HG03139 (cell line): Measurements from ENCODE around the gene NR2C2.
A peak's percentile ranks its signal among the peaks of the same experiment; 100 is the strongest.

Source experiments
- ATAC-seq: cut with Tn5 transposase; IDR thresholded peaks from one replicate; pipeline ENCODE4 v1.9.1; 2021; ENCODE audit not compliant: unreplicated experiment

Gene NR2C2

GRCh38 chr3:15015456-15015855 lies 68.1 kb downstream of the NR2C2 start:
- no peak for ATAC-seq

DNA sequence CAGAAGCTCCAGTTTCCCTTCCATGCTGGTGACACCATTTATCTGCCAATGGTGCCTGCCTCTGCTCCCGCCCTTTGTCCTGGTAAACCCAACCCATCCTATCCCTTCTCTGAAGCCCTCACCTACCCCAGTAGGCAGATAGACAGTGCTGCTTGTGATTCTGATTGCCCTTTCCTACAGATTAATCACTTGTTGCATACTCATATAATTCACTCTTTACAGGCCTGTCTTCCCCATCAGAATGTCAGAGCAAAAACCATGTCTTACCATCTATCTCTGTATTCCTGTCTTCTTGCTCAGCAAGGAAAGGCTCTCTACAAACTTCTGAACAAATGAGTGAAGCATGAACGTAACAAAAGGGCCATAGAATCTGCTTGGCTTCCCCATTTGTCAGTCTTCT lies 69.8 kb downstream of the NR2C2 start:
- ATAC-seq, result no peak

DNA sequence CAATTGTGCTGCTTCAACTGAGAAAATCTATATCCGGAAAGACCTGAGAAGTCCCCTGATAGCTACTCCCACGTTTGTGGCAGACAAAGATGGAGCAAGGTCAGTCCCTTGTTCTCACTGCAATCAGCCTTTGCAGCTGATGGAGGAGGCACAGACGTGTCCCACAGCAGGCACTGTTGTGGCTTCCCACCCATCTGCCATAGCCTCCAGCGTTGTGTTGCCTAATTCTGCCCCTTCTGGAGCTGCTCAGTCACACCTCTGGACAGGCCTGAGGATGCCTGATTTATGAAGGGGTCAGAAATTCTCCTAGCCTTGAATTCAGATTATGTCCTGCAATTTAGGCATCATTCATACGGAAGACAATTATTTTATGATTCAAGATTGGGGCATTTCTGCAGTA lies 75.9 kb downstream of the NR2C2 start:
- no peak for ATAC-seq

- no peak for ATAC-seq
Measured at GRCh38 chr3:15023719-15024118, 76.3 kb downstream of the NR2C2 start.

- ATAC-seq, result no peak
Measured at GRCh38 chr3:15029625-15030024, 82.2 kb downstream of the NR2C2 start.

DNA sequence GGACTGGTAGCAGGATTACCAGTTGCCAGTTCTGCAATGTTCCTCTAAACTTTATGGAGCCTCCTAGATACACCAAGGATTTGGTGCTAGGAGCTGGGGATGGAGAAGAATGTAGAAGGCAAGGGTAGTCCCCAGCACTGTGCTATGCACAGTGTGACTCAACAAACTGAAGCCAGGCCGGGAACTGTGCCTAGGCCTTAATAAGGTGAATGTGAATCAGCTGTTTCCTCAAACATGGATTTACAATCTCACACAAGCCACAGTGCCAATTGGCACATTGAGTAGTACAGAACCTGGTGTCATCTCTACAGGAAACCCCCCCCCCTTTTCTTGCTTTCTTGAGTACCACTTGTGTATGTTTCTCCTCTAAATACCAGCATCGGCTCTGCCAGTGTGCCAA lies 85.3 kb downstream of the NR2C2 start:
- no peak for ATAC-seq

GRCh38 chr3:15033103-15033502 lies 85.7 kb downstream of the NR2C2 start:
- no peak for ATAC-seq

GRCh38 chr3:15038306-15038705 lies 90.9 kb downstream of the NR2C2 start:
- no peak for ATAC-seq

GRCh38 chr3:15040844-15041243 lies 93.5 kb downstream of the NR2C2 start:
- ATAC-seq, result no peak

GRCh38 chr3:15041950-15042349 lies 94.6 kb downstream of the NR2C2 start:
- ATAC-seq, result no peak

DNA sequence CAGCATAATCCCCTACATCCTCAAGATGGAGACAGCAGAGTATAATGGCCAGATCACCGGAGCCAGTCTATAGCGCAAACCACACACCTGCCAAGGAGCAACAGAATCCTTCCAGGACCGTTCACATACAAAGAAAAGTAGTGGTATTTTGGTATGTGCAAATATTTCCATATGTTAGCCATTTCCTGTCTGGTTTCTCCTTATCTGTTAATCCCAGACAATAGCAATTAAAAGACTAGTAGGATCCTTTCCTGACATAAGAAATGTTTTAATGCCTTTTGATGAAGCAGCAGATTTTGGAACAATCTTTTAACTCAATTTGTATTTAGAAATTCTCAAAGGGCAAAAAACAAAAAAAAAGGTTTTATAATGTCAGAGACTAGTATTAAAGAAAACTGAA lies 95.6 kb downstream of the NR2C2 start:
- ATAC-seq, result no peak

- ATAC-seq, result no peak
Measured at GRCh38 chr3:15043408-15044171, 96.2 kb downstream of the NR2C2 start.

GRCh38 chr3:15044326-15044725 lies 96.9 kb downstream of the NR2C2 start:
- no peak for ATAC-seq

DNA sequence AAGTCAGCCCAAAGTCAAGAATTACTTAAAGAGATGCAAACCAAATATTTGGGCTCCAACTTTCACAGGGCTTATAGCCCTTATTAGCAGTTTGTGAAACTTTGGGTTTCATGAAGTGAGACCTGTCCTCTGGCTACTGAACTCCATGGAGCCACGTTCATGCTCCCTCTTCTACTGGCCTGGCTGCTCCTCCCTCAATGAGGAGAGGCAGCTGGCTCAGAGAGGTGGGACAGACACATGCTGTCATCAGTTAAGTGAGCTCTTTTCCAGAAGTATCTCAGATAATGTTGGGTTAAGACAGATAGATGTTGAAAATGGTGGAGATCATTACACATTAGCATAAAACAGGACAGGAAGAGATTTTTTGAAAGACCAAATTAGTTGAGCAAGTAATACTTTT lies 98.3 kb downstream of the NR2C2 start:
- ATAC-seq, result no peak

GRCh38 chr3:15049584-15049983 lies 102.2 kb downstream of the NR2C2 start:
- no peak for ATAC-seq

GRCh38 chr3:15050405-15051092 lies 103.2 kb downstream of the NR2C2 start:
- peak; percentile 73 for ATAC-seq

DNA sequence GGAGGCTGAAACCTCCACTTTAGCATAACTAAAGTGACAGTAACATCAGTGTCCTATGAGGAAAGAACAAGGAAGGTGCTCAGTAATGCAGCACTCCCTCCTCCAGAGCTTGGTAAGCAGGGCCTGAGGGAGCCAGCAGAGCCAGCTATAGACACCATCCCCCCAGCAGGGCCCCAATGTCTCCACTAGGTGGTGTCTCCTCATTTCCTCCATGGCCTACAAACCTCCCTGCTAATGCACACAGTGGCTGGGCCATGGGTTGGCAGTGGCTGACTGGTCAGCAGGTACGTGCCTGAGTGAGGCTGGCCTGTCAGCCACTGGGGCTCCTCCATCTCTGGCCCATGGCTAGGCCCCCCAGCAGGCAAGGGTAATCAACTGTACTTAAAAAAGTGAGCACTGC lies 104.1 kb downstream of the NR2C2 start:
- peak; percentile 47 for ATAC-seq

DNA sequence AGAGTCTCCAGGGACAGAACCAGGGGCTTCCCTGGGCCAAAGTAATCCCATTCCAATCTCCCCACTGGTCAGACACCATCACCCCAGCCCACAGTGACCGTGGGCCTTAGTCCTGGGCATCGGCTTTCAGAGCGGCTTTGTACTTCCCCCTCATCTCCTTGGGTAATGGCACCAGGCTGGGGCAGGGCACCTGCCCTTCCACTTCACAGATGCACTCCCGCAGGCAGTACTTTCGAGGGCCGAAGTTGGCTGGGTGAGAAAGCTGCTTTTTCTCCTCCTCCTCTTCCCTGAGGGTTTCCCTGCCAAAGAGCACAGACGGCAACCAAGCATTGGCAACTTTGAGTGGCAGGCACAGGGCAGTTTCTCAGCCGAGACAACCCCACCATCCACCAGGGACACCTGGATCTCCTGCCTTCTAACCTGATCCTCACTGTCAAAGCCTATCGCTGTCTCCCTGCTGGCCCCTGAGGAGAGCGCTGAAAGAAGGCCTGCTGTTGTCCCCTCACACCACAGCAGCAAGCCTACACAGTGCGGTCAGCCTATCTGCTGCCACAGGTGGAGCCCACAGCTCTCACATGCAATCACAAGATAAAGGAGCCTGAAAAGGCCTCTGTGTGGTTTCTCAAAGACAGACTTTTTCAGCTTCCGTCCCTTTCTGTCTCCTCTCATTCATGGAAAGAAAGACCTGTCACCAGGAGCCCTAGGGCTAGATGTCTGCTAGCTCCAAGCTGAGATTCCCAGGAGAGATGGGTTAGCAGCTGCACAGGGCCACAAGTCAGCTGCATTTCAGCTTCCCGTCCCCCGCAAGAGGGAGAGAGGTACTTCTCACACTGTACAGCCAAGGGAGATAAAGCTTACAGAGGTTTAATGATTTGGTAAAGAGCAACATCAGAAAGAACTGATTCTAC lies 105.2 kb downstream of the NR2C2 start:
- no peak for ATAC-seq

GRCh38 chr3:15053541-15053940 lies 106.2 kb downstream of the NR2C2 start:
- no peak for ATAC-seq

DNA sequence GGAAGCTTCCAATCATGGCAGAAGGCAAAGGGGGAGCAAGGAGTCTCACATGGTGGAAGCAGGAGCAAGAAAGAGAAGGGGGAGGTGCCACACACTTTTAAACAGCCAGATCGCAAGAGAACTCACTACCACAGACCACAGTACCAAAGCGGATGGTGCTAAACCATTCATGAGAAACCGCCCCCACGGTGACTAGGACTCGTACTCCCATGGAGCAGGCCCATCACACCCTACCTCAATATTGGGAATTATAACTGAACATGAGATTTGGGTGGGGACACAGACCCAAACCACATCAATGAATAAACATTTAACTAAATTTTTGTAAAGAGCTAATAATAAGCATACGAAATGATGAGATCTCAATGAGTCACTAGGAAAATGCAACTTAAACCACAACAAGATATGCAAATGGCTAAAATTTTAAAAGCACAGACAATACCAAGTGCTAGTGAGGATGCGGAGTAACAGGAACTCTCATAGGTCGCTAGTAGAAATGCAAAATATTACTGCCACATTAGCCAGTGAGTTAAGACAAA lies 107.7 kb downstream of the NR2C2 start:
- peak; percentile 43 for ATAC-seq

DNA sequence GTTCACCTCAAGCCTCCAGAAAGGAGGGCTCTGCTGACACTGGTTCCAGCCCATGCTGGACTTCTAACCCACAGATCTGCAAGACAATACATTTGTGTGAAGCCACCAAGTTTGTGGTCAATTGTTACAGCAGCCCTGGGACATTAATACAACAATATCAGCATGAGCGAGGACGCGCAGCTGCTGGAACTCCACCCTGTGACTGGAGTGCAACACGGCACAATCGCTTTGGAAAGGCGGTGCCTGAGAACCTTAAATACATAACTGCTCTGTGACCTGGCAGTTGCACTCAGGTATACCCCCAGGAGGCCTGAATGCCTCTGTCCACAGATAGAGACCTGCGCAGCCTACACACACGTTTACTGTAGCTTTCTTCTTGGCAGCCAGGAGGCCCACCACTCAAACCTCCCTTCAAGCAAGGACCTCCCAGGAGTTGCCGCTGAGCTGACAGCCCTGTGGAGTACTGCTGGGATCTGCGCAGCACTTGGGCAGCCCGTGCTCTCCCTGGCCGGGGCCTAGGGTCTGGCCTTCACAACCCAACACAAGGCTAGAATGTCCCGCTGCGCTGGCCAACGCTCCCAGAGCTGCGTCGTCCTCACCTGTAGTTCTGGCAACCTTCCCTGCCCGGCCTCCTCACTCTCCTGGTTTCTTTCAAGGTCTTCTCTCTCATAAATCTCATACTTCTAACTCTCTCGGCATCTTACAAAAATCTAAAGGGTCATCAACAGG lies 109.5 kb downstream of the NR2C2 start:
- ATAC-seq, result no peak
